NCI-H226 (cell line): ENCODE results near the gene HMGN1.
"Not testable (repeated sequence)": the region's sequence is repeated elsewhere in the genome, so short reads cannot be mapped to it uniquely, and the experiment has no call there.

ENCODE experiments used
- DNase-seq: peaks from one replicate; pipeline ENCODE4 v3.0.0-alpha.2; 2015

HMGN1 gene

DNA sequence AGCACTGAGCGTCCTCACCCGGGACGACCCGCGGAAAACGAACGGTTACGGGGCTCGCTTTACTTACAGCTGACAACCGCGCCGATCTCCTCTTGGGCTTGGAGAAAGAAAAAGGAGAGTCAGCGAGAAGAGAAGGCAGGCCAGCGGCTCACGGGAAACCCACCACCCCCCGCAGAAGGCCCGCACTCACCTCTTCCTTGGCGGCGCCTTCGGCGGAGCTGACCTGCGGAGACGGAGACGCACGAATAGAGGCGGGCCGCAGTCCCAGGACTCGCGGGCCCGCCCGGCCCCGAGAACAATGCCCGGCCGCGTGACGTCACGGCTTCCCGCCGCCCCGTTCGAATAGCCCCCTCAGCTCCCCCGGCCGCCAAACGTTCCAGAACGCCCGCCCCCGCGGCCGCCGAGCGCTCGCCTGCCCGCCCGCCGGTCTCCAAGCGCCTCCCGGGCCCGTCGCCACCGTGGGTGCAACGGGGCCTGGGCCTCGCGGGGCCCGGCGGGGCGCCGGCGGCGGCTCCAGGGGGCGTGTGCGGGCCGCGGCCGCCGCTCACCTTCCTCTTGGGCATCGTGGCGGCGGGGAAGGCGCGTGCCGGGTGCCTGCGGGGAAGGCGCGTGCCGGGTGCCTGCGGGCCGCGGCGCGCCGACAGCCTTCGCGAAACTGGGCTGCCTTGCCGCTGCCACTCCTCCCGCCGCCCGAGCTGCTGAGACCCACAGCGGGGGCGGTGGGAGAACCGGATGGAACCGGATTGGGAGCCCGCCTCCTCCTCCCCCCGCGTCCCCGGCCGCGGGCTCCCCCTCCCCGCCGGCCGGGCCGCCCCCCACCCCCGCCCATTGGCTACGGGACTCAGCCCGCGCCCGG, at the start of gene HMGN1:
HMGN1 (minus strand) TSS at position 734 of the 856 bp plus-strand sequence; CDS start at position 563, 171 bp downstream.
- DNase-seq = peak; percentile 75

DNA sequence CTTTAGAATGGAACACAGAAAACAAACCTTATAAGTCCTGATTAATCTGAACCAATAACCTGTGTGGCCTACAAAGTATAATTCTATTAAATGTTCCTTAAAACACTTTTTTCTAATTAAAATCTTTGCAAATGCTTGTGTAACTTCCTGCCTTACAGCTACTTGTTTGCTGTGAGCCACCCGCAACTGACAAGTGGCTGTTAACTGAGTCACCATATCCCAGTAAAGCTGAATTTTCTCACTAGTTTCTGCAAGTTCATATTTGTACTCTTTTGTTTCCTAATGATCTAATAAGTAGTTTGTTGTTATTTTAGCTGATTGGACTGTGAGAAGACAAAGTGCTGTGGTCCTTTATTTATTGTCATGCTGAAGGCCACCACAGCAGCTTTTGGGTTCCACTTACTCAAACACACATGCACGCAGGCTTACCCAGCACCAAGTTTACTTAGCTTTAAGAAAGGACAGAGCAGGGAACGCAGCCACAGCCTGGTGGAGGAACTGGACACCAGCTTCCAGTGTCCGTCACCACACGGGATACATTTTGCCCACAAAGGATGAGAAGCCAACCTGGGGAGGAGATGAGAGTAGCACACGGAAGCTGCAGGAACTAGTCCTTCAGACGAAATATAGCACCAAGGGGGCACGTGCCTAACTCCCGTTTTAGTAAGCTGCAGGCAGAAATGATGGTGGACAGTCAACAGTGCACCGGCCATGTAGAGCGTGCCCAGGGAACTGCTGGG, 48.9 kb upstream of the HMGN1 start:
- no peak for DNase-seq

GRCh38 chr21:39392981-39393380, 44.1 kb upstream of the HMGN1 start:
- DNase-seq = no peak

DNA sequence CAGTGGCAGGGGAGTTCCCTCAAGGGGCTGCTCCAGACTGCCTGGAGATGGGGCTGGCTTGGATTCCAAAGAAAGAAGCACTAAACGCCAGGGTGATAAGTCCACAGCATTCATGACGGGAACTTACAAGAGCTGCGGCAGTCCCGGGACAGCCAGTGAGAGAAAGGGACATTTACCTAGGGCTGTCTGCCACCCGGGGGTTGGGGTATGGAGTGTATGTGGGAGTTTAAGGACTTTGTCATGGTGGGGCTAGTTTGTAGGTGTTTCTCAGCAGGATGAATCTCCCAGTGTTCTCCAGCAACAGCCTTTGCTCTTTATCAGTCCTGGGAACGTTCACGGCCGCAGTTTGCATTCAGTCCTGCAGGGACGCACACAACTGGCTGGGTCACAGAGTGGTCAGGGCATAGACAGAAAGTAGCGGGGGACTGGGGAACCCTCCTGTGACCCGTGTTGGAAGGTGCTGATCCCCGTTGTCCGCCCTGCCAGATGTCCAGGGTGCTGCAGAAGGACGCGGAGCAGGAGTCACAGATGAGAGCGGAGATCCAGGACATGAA, 41.4 kb upstream of the HMGN1 start:
- DNase-seq = no peak

GRCh38 chr21:39388811-39389155, 39.9 kb upstream of the HMGN1 start:
- no peak for DNase-seq

GRCh38 chr21:39388038-39388810, 39.3 kb upstream of the HMGN1 start:
- DNase-seq = peak; percentile 76

DNA sequence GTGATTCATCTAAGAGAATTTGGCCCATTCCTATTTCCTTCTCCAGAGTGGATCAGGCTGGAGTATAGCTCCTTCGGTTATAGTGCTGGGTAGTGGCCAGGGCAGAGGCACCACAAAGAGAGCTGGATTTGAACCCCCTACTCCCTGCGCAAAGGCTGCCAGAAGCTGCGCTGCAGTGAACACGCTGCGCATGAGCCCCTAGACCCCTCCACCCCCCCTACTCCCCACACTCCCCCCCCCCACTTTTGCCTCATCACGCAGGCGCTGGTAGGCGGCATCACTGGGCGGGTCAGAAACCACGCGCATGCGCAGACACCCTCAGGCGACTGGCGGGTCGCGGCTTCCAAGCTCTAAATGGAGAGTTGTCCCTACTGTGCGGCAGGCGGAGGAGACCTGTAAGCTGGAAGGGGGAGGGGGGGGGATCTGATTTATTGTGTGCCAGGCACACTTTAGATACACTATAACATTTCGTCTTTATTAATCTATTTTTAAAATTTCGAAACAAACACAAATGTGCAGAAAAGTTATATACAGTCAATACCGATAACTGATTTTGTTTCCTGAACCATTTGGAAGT, 38.7 kb upstream of the HMGN1 start:
- DNase-seq = peak; percentile 76

DNA sequence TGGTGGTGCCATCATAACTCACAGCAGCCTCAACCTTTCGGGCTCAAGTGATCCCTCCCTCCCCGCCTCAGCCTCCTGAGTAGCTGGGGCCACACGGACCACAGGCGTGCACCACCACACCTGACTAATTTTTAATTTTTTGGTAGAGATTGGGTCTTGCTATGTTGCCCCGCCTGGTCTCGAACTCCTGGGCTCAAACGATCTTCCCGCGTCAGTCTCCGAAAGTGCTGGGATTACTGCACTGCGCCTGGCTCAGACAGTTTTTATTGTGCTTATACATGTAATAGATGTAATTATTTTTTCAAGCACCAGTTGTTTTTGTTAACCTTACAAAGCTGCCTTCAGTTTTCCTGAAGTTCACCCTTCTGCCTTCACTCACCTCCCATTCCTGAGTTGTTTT, 38.0 kb upstream of the HMGN1 start:
- DNase-seq = no peak

DNA sequence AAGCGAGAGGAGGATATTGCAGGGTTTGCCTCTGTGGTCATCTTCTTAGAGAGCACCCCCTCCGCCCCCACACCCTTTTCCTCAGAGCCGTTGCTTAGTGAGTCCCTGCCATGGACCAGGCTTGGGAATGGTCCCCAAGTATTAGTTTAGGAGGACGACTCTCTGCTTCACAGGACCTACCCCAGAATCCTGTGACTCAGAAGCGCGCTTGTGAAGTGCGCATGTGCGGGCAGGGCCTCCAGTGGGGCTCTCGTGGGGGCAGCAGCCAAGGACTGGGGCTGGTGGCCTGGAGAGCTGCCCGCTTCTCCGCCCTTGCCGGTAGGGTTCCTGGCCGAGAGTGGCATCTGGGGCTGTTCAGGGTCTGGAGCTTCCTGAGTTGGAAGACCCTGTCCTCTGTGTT, 37.3 kb upstream of the HMGN1 start:
- no peak for DNase-seq

DNA sequence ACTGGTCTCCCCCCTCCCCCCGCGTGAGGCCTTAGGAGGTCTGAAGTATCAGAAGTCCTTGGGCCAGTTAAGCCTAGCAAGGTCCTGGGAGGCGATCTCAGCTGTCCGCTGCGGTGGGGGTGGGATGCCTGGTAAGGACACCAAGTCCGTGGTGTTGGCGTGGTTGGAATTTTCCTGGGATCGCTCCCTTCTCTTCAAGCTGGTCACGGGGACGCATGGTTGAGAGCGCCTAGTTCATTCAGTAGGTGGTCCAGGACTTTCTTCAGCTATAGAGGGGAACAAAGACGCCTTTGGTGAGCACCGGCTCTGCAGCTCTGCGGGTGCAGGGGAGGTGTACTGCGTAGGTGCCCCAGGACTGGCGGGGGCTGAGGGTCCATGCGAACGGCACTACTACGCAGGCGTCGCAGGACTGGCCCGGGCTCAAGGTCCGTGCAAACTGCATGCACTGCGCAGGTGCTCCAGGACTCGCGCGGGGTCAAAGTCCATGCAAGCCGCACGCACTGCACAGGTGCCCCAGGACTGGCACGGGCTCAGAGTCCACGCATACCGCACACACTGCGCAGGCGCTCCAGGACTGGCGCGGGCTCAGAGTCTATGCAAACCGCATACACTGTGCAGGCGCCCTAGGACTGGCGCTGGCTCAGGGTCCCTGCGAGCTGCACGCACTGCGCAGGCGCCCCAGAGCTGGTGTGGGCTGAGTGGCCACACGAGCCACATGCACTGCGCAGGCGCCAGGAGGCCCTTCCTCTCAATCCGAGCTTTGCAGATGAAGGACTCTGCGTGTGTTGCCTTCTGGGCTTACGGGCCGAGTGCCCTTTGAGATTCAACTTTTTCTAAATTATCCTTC, 36.6 kb upstream of the HMGN1 start:
- peak; percentile 58 for DNase-seq

- DNase-seq = no peak
Observed at GRCh38 chr21:39384674-39385298, 35.9 kb upstream of the HMGN1 start.

DNA sequence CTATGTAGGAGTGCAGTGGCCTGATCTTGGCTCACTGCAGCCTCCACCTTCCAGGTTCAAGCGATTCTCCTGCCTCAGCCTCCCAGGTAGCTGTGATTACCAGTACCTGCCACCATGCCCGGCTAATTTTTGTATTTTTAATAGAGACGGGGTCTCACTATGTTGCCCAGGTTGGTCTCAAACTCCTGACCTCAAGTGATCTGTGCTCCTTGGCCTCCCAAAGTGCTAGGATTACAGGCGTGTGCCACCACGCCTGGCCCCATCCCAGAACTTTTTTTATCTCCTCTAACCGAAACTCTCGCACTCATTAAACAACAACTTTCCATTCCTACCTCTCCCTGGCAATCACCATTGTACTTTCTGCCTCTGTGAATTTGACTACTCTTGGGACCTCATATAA, 33.2 kb upstream of the HMGN1 start:
- DNase-seq = not testable (repeated sequence)

- no peak for DNase-seq
Observed at GRCh38 chr21:39381009-39381408, 32.1 kb upstream of the HMGN1 start.

GRCh38 chr21:39379986-39380891, 31.4 kb upstream of the HMGN1 start:
- DNase-seq = peak; percentile 96

DNA sequence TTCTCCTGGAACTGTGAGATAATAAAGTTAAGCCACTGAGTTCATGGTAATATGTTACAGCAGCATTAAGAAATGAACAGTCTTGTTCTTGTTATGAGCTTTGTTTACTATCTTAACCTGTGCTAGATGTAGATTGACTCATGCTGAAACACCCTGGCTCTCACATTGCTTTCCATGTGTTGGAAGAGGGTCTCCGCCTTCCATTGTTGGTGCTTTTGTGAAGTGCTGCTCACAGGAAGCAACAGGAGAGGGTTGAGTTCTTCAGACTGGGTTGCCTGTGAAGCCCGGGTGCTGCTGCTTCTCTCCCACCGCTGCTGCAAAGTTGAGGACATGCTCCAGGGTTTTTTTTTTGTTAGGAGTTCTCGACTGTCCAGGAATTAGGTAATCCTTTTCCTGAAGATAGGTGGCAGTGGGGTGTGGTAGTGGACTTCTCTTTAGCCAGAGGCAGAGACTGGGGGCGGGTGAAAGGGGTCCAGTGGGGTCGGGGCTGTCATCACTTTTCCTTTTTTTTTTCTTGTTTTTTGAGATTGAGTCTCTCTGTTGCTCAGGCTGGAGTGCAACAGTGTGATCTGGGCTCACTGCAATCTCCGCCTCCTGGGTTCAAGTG, 28.7 kb upstream of the HMGN1 start:
- no peak for DNase-seq

DNA sequence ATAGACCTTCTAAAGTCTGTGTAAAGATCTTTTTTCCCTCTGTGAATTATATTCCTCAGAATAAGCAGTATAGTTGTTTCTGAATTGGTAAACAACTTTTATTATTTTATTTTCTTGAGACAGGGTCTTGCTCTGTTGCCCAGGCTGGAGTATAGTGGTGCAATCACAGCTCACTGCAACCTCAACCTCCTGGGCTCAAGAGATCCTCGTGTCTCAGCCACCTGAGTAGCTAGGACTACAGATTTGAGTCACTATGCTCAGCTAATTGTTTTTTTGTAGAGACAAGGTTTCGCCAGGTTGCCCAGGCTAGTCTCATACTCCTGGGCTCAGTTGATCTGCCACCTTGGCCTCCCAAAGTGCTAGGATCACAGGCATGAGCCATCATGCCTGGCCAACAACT, 26.6 kb upstream of the HMGN1 start:
- no peak for DNase-seq

DNA sequence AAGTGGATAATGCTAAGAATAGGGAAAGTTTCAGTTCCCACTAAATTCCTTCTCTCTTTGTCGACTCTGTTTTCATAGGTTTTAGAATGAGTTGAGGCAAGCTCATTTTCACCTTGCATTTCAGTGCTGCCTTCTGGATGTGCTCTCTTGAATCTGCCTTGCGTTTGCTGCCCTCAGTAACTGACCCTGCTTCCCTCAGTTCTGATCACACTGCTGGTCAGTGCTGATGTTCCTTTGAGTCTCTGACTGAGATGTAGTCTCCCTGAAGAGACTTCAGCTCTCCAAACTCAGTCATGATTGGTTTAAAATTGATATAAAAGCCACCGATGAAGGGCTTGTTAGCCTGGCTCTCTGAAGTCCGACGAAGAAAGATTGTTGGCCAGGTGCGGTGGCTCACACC, 25.2 kb upstream of the HMGN1 start:
- no peak for DNase-seq

- no peak for DNase-seq
Observed at GRCh38 chr21:39373634-39374033, 24.7 kb upstream of the HMGN1 start.

DNA sequence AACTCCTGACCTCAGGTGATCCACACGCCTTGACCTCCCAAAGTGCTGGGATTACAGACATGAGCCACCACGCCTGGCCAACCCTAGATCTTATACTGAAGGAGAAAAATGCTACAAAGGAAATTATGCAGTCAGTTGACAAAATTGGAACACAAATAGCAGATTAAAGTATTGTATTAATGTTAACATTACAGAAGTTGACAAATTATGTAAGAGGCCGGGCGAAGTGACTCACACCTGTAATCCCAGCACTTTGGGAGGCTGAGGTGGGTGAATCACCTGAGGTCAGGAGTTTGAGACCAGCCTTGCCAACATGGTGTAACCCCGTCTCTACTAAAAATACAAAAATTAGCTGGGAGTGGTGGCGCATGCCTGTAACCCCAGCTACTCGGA, 21.0 kb upstream of the HMGN1 start:
- DNase-seq = not testable (repeated sequence)

- no peak for DNase-seq
Observed at GRCh38 chr21:39367783-39368182, 18.9 kb upstream of the HMGN1 start.
